Amniotic stem cell (primary cell): ENCODE data around the gene SSH2.

Source experiments
- DNase-seq: peaks from one replicate; lab custom pipeline; 2025; lab: John Stamatoyannopoulos, UW

Gene SSH2

GRCh38 chr17:29778956-29779811 lies 150.8 kb downstream of the SSH2 start:
- peak; percentile 40 for DNase-seq

- no peak for DNase-seq
Observed at GRCh38 chr17:29777663-29778062, 152.4 kb downstream of the SSH2 start.

- no peak for DNase-seq
Observed at GRCh38 chr17:29776026-29776425, 154.0 kb downstream of the SSH2 start.

GRCh38 chr17:29772981-29773380 lies 157.0 kb downstream of the SSH2 start:
- no peak for DNase-seq

GRCh38 chr17:29771546-29771945 lies 158.5 kb downstream of the SSH2 start:
- DNase-seq, result no peak

- DNase-seq, result no peak
Observed at GRCh38 chr17:29769225-29769624, 160.8 kb downstream of the SSH2 start.

GRCh38 chr17:29766796-29767327 lies 163.2 kb downstream of the SSH2 start:
- no peak for DNase-seq

GRCh38 chr17:29764748-29765147 lies 165.3 kb downstream of the SSH2 start:
- no peak for DNase-seq

- no peak for DNase-seq
Observed at GRCh38 chr17:29764217-29764616, 165.8 kb downstream of the SSH2 start.

GRCh38 chr17:29763273-29763672 lies 166.8 kb downstream of the SSH2 start:
- no peak for DNase-seq

- DNase-seq, result peak; percentile 71
Observed at GRCh38 chr17:29761040-29761761, 168.8 kb downstream of the SSH2 start.

GRCh38 chr17:29760279-29761039 lies 169.6 kb downstream of the SSH2 start:
- no peak for DNase-seq

GRCh38 chr17:29758255-29758654 lies 171.8 kb downstream of the SSH2 start:
- DNase-seq, result no peak

GRCh38 chr17:29757788-29758187 lies 172.2 kb downstream of the SSH2 start:
- DNase-seq, result no peak

- DNase-seq, result no peak
Observed at GRCh38 chr17:29753845-29754439, 176.1 kb downstream of the SSH2 start.

- DNase-seq, result no peak
Observed at GRCh38 chr17:29749045-29749825, 180.8 kb downstream of the SSH2 start.

GRCh38 chr17:29748400-29748799 lies 181.6 kb downstream of the SSH2 start:
- no peak for DNase-seq

- no peak for DNase-seq
Observed at GRCh38 chr17:29747660-29748059, 182.4 kb downstream of the SSH2 start.

GRCh38 chr17:29746669-29747068 lies 183.4 kb downstream of the SSH2 start:
- DNase-seq, result no peak

GRCh38 chr17:29744121-29744520 lies 185.9 kb downstream of the SSH2 start:
- no peak for DNase-seq

GRCh38 chr17:29742210-29742513 lies 187.9 kb downstream of the SSH2 start:
- DNase-seq, result no peak
